ENCODE results near the gene KCTD16. TPM values are rescaled to one million over a fixed set of nuclear protein-coding genes. Genes with fewer than 3 reads are reported as not detected.

The KCTD16 gene
- total and polyA plus RNA-seq, 7 experiments from 2014 or later = 0.07 to 0.22 (median 0.13) TPM; not detected in 4

- Mint-ChIP-seq H3K27ac (no peak overlapping the region), H3K4me1 (no peaks in the 10 kb centered on the region), H3K36me3 (no peaks in the 10 kb centered on the region), H3K9me3 (peaks cover 0 to 12% (median 0%) of the 10 kb centered on the region in 11 donors), H3K27me3 (no peaks in the 10 kb centered on the region), H3K4me3 (no peak overlapping the region)
- no peak for ATAC-seq
- no peak overlapping the region for H3K4me3 ChIP-seq (ENCODE audit: low read length)
- no peak overlapping the region for H3K27ac ChIP-seq (ENCODE audit: low read depth, low read length)
- H3K4me1 ChIP-seq (ENCODE audit: control insufficient read depth in 2 of 2, insufficient read depth in 2 of 2, low read length in 2 of 2) = no peaks in the 10 kb centered on the region
- H3K9me3 ChIP-seq (ENCODE audit: control insufficient read depth in 2 of 3, low read length in 3 of 3) = no peaks in the 10 kb centered on the region
- H3K27me3 ChIP-seq (ENCODE audit: control insufficient read depth in 2 of 2, insufficient read depth in 2 of 2, low read length in 2 of 2) = no peaks in the 10 kb centered on the region
- intact Hi-C loops (cut with micrococcal nuclease) = no loop called here
- no peaks in the 10 kb centered on the region for H3K36me3 ChIP-seq (ENCODE audit: control insufficient read depth in 2 of 3, insufficient read depth in 3 of 3, low read length in 3 of 3)
- DNase-seq = no peak
- ChIA-PET POLR2A (no interaction called here), CTCF (no interaction called here)
Measured at GRCh38 chr5:144522698-144523097, 352.0 kb downstream of the KCTD16 start.

- Mint-ChIP-seq H3K4me1 (no peaks in the 10 kb centered on the region), H3K9me3 (peaks cover 0 to 16% (median 2%) of the 10 kb centered on the region in 11 donors), H3K4me3 (no peak overlapping the region), H3K27me3 (no peaks in the 10 kb centered on the region), H3K27ac (no peak overlapping the region), H3K36me3 (no peaks in the 10 kb centered on the region)
- intact Hi-C loops (cut with micrococcal nuclease) = no loop called here
- Histone ChIP-seq H3K27ac (ENCODE audit: low read depth, low read length) (no peak overlapping the region), H3K4me3 (ENCODE audit: low read length) (no peak overlapping the region), H3K4me1 (ENCODE audit: control insufficient read depth in 2 of 2, insufficient read depth in 2 of 2, low read length in 2 of 2) (no peaks in the 10 kb centered on the region), H3K9me3 (ENCODE audit: control insufficient read depth in 2 of 3, low read length in 3 of 3) (no peaks in the 10 kb centered on the region), H3K27me3 (ENCODE audit: control insufficient read depth in 2 of 2, insufficient read depth in 2 of 2, low read length in 2 of 2) (no peaks in the 10 kb centered on the region), H3K36me3 (ENCODE audit: control insufficient read depth in 2 of 3, insufficient read depth in 3 of 3, low read length in 3 of 3) (no peaks in the 10 kb centered on the region)
- POLR2A ChIA-PET = no interaction called here
- no peak for ATAC-seq
- no peak for DNase-seq
- CTCF ChIA-PET = no interaction called here
Measured at GRCh38 chr5:144525000-144525399, 354.3 kb downstream of the KCTD16 start.

GRCh38 chr5:144531188-144531587 lies 360.5 kb downstream of the KCTD16 start:
- H3K4me3 Mint-ChIP-seq = no peak overlapping the region
- Histone ChIP-seq H3K27me3 (ENCODE audit: control insufficient read depth in 2 of 2, insufficient read depth in 2 of 2, low read length in 2 of 2) (no peaks in the 10 kb centered on the region), H3K27ac (ENCODE audit: low read depth, low read length) (no peak overlapping the region), H3K9me3 (ENCODE audit: control insufficient read depth in 2 of 3, low read length in 3 of 3) (no peaks in the 10 kb centered on the region), H3K4me1 (ENCODE audit: control insufficient read depth in 2 of 2, insufficient read depth in 2 of 2, low read length in 2 of 2) (no peaks in the 10 kb centered on the region), H3K36me3 (ENCODE audit: control insufficient read depth in 2 of 3, insufficient read depth in 3 of 3, low read length in 3 of 3) (no peaks in the 10 kb centered on the region), H3K4me3 (ENCODE audit: low read length) (no peak overlapping the region)
- no peak for ATAC-seq
- H3K4me1 Mint-ChIP-seq = no peaks in the 10 kb centered on the region
- CTCF ChIA-PET = no interaction called here
- H3K27ac Mint-ChIP-seq = no peak overlapping the region
- H3K27me3 Mint-ChIP-seq = no peaks in the 10 kb centered on the region
- DNase-seq = no peak
- peaks cover 2 to 29% (median 7%) of the 10 kb centered on the region in 11 donors for H3K9me3 Mint-ChIP-seq
- intact Hi-C loops (cut with micrococcal nuclease) = no loop called here
- POLR2A ChIA-PET = no interaction called here
- H3K36me3 Mint-ChIP-seq = no peaks in the 10 kb centered on the region

Other genes starting within 250 kb of the KCTD16 start
- gene YIPF5, start 214 bp upstream of the KCTD16 start, total RNA-seq = 10 to 100 TPM; 27.0 to 49.2 (median 38.6) TPM
- gene YIPF5, start 214 bp upstream of the KCTD16 start, polyA plus RNA-seq = 10 to 100 TPM; 49.7 to 62.9 TPM

Measured in naive thymus-derived CD4-positive, alpha-beta T cell (primary cell).